CD8-positive, alpha-beta memory T cell (primary cell): ENCODE data around the gene ACBD7. TPM values are rescaled to one million over a fixed set of nuclear protein-coding genes. Genes with fewer than 3 reads are reported as not detected.

ENCODE experiments used
- CTCF ChIA-PET: fragments of 350-600 bp; sonication (Branson Sonifier 250); formaldehyde crosslinking; loops from one replicate; lab custom pipeline; 2021; ENCODE audit warnings: antibody characterized with exemption; lab: Charles Lee
- POLR2A ChIA-PET: fragments of 350-600 bp; sonication (Branson Sonifier 250); formaldehyde crosslinking; loops from one replicate; lab custom pipeline; 2021; ENCODE audit warnings: antibody characterized with exemption; lab: Charles Lee
- DNase-seq, 5 donors: peaks; one replicate each; pipeline versions ENCODE4 v3.0.0 to v3.0.0-alpha.2; 2020 to 2022; ENCODE audit warnings: mixed read lengths in 1 of 5
- H3K27ac ChIP-seq: one replicate; pipeline ENCODE4 v1.7.0; 2013; ENCODE audit warnings: low read depth, mild to moderate bottlenecking, low read length, moderate library complexity
- H3K27me3 ChIP-seq: 2 replicates; pipeline ENCODE4 v1.7.0; 2013; ENCODE audit warnings: low read length, mild to moderate bottlenecking; ENCODE audit not compliant: insufficient read depth, poor library complexity, severe bottlenecking
- H3K36me3 ChIP-seq: 2 replicates; pipeline ENCODE4 v1.7.0; 2013; ENCODE audit warnings: mild to moderate bottlenecking, low read length, moderate library complexity; ENCODE audit not compliant: insufficient read depth
- H3K4me1 ChIP-seq: 2 replicates; pipeline ENCODE4 v1.7.0; 2013; ENCODE audit warnings: mild to moderate bottlenecking, low read length, moderate library complexity; ENCODE audit not compliant: insufficient read depth
- H3K4me3 ChIP-seq: 2 replicates; pipeline ENCODE4 v1.7.0; 2013; ENCODE audit warnings: mild to moderate bottlenecking, low read length
- H3K9me3 ChIP-seq: 2 replicates; pipeline ENCODE4 v1.7.0; 2013; ENCODE audit warnings: mild to moderate bottlenecking, low read length
- H3K27ac Mint-ChIP-seq, 8 donors: one replicate each; pipeline ENCODE4 v1.8.0; 2020 to 2021; ENCODE audit warnings: mixed read lengths in 8 of 8, mild to moderate bottlenecking in 6 of 8, inconsistent platforms in 3 of 8, moderate library complexity in 3 of 8
- H3K27me3 Mint-ChIP-seq, 2 donors: one replicate each; pipeline ENCODE4 v1.8.0; 2020 to 2021; ENCODE audit warnings: mixed read lengths in 2 of 2, mild to moderate bottlenecking in 1 of 2, moderate library complexity in 1 of 2
- H3K36me3 Mint-ChIP-seq, 3 donors: one replicate each; pipeline ENCODE4 v1.8.0; 2020 to 2021; ENCODE audit warnings: mixed read lengths in 3 of 3, inconsistent platforms in 1 of 3, mild to moderate bottlenecking in 1 of 3
- H3K4me1 Mint-ChIP-seq, 3 donors: one replicate each; pipeline ENCODE4 v1.8.0; 2020 to 2021; ENCODE audit warnings: mixed read lengths in 3 of 3, inconsistent platforms in 1 of 3, mild to moderate bottlenecking in 1 of 3
- H3K4me3 Mint-ChIP-seq, 7 donors: one replicate each; pipeline ENCODE4 v1.8.0; 2020 to 2021; ENCODE audit warnings: mixed read lengths in 7 of 7, mild to moderate bottlenecking in 6 of 7, moderate library complexity in 4 of 7, inconsistent platforms in 2 of 7
- H3K9me3 Mint-ChIP-seq, 5 donors: one replicate each; pipeline ENCODE4 v1.8.0; 2020 to 2022; ENCODE audit warnings: mixed read lengths in 5 of 5, mild to moderate bottlenecking in 3 of 5, moderate library complexity in 2 of 5, inconsistent platforms in 1 of 5
- polyA plus RNA-seq: library from polyadenylated mRNA; unstranded; fragments of 300-500 nt; fragmentation: Illumina TruSeq; gene quantifications from one replicate; pipeline ENCODE4 v1.2.3, GENCODE V29; 2021
- total RNA-seq, 2 experiments: library from RNA; stranded (reverse); gene quantifications; one replicate each; pipeline ENCODE4 v1.2.3, GENCODE V29; 2021

ACBD7 gene
- 1 to 10 TPM in 1 of 2 experiments, under 1 TPM in 1; 0.80 to 1.2 TPM for total RNA-seq
- polyA plus RNA-seq: not detected

DNA sequence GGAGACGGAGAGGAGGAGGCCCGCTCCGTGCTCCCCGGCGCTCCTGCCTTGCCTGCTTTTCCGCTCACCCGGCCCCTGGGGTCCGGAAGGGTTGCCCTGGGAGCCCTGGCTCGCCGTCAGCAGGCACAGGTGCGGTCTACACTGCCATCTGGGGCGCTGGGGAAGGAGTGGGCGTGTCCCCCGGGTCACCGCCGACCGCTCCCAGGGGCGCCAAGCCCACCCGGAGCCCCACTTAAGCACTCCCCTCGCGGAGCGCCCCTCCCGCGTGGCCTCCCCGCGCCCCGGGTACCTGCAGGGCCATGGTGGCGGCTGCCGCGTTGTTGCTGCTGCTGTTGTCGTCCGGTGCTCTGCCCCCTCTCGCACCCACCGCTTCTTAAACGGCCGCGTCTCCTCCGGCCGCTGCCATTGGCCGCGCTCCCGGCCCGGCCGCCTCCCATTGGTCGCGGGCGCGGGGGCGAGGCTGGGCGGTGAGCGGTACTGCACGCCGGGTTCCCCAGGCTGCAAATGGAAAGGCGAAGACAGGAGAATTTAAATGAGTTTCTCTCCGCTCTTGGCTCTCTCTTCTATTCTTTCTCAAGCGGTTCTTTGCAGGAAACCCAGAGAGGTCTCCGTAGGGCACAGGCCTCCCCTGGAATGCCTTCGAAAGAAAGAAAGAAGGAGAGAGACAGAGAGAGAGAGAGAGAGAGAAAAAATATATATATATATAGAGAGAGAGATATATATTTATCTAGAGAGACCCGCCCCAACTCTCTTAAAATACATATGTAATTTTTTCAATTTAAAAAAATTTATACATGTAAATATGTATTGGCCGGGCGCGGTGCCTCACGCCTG, at the start of gene ACBD7:
Gene ACBD7 (minus strand): TSS at position 349 of the 834 bp plus-strand sequence. CDS start 48 bp downstream, at position 301.
- Histone ChIP-seq H3K4me1 (no peaks in the 10 kb centered on the region), H3K27ac (no peak within 1 kb of the TSS), H3K27me3 (no peaks in the 10 kb centered on the region), H3K36me3 (no peaks in the 10 kb centered on the region), H3K4me3 (peak within 1 kb of the TSS; percentile 54), H3K9me3 (no peaks in the 10 kb centered on the region)
- Mint-ChIP-seq H3K27ac (peak within 1 kb of the TSS in 1 of 8 donors; percentile 24), H3K27me3 (peaks cover 0 to 3% of the 10 kb centered on the region in 2 donors), H3K36me3 (no peaks in the 10 kb centered on the region), H3K4me1 (peaks cover 0 to 16% (median 1%) of the 10 kb centered on the region in 3 donors), H3K9me3 (no peaks in the 10 kb centered on the region), H3K4me3 (peak within 1 kb of the TSS; percentile 59 to 83 (median 74))
- DNase-seq: peak; percentile 70 to 83 (median 79)
- CTCF ChIA-PET: no interaction called here
- POLR2A ChIA-PET: no interaction called here

DNA sequence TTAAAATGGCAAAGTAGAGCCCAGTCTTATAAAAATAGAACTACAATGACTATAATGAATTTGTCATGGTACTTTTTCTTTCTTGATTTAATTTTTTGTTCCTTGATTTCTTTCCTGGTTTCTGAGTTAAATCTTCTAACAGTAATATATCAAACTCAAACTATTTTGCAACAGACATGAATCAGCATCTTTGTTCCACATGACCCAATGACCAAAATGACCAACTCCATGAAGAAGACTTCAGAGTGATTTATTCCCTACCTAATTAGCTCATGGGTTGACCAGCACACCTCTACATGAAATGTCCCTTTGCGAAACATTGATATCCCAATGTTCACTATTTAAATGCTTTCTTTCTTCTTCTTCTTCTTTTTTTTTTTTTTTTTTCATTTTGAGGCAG, 49.1 kb upstream of the ACBD7 start:
- peaks cover 14% of the 10 kb centered on the region for H3K4me1 ChIP-seq
- H3K4me3 ChIP-seq: no peak overlapping the region
- ChIA-PET POLR2A (no interaction called here), CTCF (interaction anchor here (1.3 kb wide), 1 partner anchor 32 kb away, joined by 4 read pairs; no protein-coding TSS in a partner anchor)
- Mint-ChIP-seq H3K27ac (peak overlapping the region in 1 of 8 donors; percentile 36), H3K36me3 (peaks cover 6 to 84% (median 27%) of the 10 kb centered on the region in 3 donors), H3K4me3 (no peak overlapping the region), H3K27me3 (no peaks in the 10 kb centered on the region), H3K4me1 (peaks cover 15 to 24% (median 19%) of the 10 kb centered on the region in 3 donors), H3K9me3 (no peaks in the 10 kb centered on the region)
- H3K27me3 ChIP-seq: no peaks in the 10 kb centered on the region
- H3K9me3 ChIP-seq: no peaks in the 10 kb centered on the region
- no peak for DNase-seq
- peaks cover 35% of the 10 kb centered on the region for H3K36me3 ChIP-seq
- H3K27ac ChIP-seq: no peak overlapping the region

GRCh38 chr10:15137036-15137359, 48.4 kb upstream of the ACBD7 start:
- Mint-ChIP-seq H3K27me3 (no peaks in the 10 kb centered on the region), H3K27ac (peak overlapping the region in 1 of 8 donors; percentile 10), H3K9me3 (no peaks in the 10 kb centered on the region), H3K4me1 (peaks cover 12 to 18% (median 13%) of the 10 kb centered on the region in 3 donors), H3K36me3 (peaks cover 6 to 90% (median 27%) of the 10 kb centered on the region in 3 donors), H3K4me3 (no peak overlapping the region)
- Histone ChIP-seq H3K27ac (no peak overlapping the region), H3K36me3 (peaks cover 37% of the 10 kb centered on the region), H3K27me3 (no peaks in the 10 kb centered on the region), H3K4me3 (no peak overlapping the region), H3K4me1 (peaks cover 7% of the 10 kb centered on the region), H3K9me3 (no peaks in the 10 kb centered on the region)
- DNase-seq: no peak
- ChIA-PET CTCF (interaction anchor here (1.3 kb wide), 1 partner anchor 32 kb away, joined by 4 read pairs; no protein-coding TSS in a partner anchor), POLR2A (interaction anchor here (0.6 kb wide), 1 partner anchor 15 kb away, joined by 3 read pairs; no protein-coding TSS in a partner anchor)

DNA sequence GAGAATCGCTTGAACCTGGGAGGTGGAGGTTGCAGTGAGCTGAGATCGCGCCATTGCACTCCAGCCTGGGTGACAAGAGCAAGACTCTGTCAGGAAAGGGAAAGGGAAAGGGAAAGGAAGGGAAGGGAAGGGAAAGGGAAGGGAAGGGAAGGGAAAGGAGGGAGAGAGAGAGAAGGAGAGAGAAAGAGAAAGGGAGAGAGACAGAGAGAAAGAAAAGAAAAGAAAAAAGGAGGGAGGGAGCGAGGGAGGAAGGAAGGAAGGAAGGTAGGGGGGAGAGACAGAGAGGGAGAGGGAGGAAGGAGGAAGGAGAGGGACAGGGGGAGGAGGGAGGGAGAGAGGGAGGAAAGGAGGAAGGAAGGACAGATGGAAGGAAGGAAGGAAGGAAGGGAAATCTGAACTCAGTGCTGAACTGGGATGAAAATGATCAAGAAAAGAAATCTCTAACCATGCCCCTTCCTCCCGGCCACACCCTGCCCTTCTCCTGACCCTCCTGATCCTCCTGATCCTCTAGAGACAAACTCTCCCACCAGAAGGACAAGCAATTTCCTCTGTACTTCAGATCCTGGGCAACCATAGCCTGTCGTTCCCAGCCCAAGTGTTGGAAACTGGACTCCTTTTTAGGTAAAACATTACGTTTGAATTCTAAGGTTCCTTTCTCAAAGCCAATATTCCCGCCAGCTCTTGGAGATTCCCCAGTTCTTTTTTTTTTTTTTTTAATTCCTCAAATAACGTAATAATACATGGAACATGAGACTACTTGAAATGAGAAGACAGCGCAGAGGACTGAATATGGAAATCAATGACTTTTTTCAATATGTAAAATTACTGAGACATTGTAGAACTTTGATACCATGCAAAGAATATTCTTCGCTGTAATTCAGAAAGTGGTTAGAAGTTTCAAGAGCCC, 47.8 kb upstream of the ACBD7 start:
- Mint-ChIP-seq H3K4me3 (no peak overlapping the region), H3K9me3 (no peaks in the 10 kb centered on the region), H3K36me3 (peaks cover 6 to 91% (median 29%) of the 10 kb centered on the region in 3 donors), H3K27ac (peak overlapping the region in 5 of 8 donors; percentile 35 to 84 (median 57)), H3K27me3 (no peaks in the 10 kb centered on the region), H3K4me1 (peaks cover 6 to 11% (median 7%) of the 10 kb centered on the region in 3 donors)
- H3K4me3 ChIP-seq: no peak overlapping the region
- no peak overlapping the region for H3K27ac ChIP-seq
- H3K36me3 ChIP-seq: peaks cover 37% of the 10 kb centered on the region
- ChIA-PET CTCF (no interaction called here), POLR2A (interaction anchor here (0.6 kb wide), 1 partner anchor 14 kb away, joined by 3 read pairs; no protein-coding TSS in a partner anchor)
- no peaks in the 10 kb centered on the region for H3K27me3 ChIP-seq
- no peaks in the 10 kb centered on the region for H3K9me3 ChIP-seq
- DNase-seq: no peak
- peaks cover under 1% of the 10 kb centered on the region for H3K4me1 ChIP-seq

DNA sequence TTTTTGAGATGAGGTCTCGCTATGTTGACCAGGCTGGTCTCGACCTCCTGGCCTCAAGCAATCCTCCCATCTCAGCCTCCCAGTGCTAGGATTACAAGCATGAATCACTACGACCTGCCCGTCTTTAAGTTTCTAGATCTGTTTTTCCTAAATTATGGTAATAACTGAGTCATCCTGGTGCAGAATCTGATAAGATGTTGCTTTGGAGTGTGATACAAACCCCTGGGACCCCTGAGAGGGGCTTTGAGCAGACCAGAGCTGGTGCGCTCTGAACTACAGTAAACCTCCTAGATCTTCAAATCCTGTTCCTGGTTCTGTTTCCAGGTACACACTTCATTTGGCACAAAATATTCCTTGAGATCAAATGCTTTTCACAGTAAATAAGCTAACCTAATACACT, 42.8 kb upstream of the ACBD7 start:
- Histone ChIP-seq H3K36me3 (peaks cover 33% of the 10 kb centered on the region), H3K4me1 (no peaks in the 10 kb centered on the region), H3K9me3 (no peaks in the 10 kb centered on the region), H3K27me3 (no peaks in the 10 kb centered on the region), H3K4me3 (no peak overlapping the region), H3K27ac (no peak overlapping the region)
- Mint-ChIP-seq H3K4me1 (peaks cover 0 to 1% (median 0%) of the 10 kb centered on the region in 3 donors), H3K36me3 (peaks cover 13 to 85% (median 33%) of the 10 kb centered on the region in 3 donors), H3K27me3 (no peaks in the 10 kb centered on the region), H3K9me3 (no peaks in the 10 kb centered on the region), H3K4me3 (no peak overlapping the region), H3K27ac (no peak overlapping the region)
- CTCF ChIA-PET: interaction anchor here (0.8 to 1.3 kb wide), 2 partner anchors 17 to 24 kb away, joined by 3 read pairs; no protein-coding TSS in a partner anchor
- DNase-seq: no peak
- POLR2A ChIA-PET: no interaction called here

DNA sequence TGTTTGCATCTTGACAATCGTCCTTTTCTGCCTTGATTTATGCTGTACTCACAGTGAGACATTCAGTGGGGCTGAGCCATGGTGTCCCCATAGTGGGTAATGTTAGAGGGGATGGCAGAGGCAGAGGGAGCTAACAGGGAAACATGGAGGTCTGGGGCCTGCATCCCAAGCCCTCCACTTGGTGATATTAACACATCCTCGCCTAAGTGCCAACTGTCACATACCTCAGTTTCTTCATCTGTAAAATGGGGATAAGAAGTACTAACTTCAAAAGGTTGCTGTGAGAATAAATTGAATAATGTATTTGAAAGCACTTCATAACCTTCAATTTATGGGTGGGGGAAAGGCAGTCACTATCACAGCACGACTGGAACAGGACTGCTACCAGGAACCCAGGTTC, 36.3 kb upstream of the ACBD7 start:
- ChIA-PET CTCF (interaction anchor here (1.6 kb wide), 1 partner anchor 19 kb away, joined by 3 read pairs; no protein-coding TSS in a partner anchor), POLR2A (no interaction called here)
- no peak overlapping the region for H3K4me3 Mint-ChIP-seq
- H3K4me1 ChIP-seq: no peaks in the 10 kb centered on the region
- no peaks in the 10 kb centered on the region for H3K27me3 ChIP-seq
- H3K9me3 ChIP-seq: no peaks in the 10 kb centered on the region
- peaks cover 7 to 68% (median 15%) of the 10 kb centered on the region in 3 donors for H3K36me3 Mint-ChIP-seq
- peaks cover 28% of the 10 kb centered on the region for H3K36me3 ChIP-seq
- no peak overlapping the region for H3K4me3 ChIP-seq
- H3K27ac Mint-ChIP-seq: peak overlapping the region in 3 of 8 donors; percentile 16 to 47 (median 35)
- no peaks in the 10 kb centered on the region for H3K9me3 Mint-ChIP-seq
- peaks cover 7 to 17% (median 14%) of the 10 kb centered on the region in 3 donors for H3K4me1 Mint-ChIP-seq
- no peak overlapping the region for H3K27ac ChIP-seq
- DNase-seq: no peak
- no peaks in the 10 kb centered on the region for H3K27me3 Mint-ChIP-seq

GRCh38 chr10:15124190-15124589, 35.6 kb upstream of the ACBD7 start:
- CTCF ChIA-PET: interaction anchor here (1.6 kb wide), 1 partner anchor 19 kb away, joined by 3 read pairs; no protein-coding TSS in a partner anchor
- H3K36me3 Mint-ChIP-seq: peaks cover 15 to 62% (median 21%) of the 10 kb centered on the region in 3 donors
- no peaks in the 10 kb centered on the region for H3K27me3 Mint-ChIP-seq
- no peak for DNase-seq
- H3K4me3 Mint-ChIP-seq: no peak overlapping the region
- Histone ChIP-seq H3K9me3 (no peaks in the 10 kb centered on the region), H3K27ac (no peak overlapping the region), H3K4me3 (no peak overlapping the region), H3K27me3 (no peaks in the 10 kb centered on the region), H3K4me1 (no peaks in the 10 kb centered on the region), H3K36me3 (peaks cover 35% of the 10 kb centered on the region)
- POLR2A ChIA-PET: no interaction called here
- no peaks in the 10 kb centered on the region for H3K9me3 Mint-ChIP-seq
- H3K4me1 Mint-ChIP-seq: peaks cover 6 to 19% (median 17%) of the 10 kb centered on the region in 3 donors
- peak overlapping the region in 4 of 8 donors; percentile 15 to 73 (median 48) for H3K27ac Mint-ChIP-seq
